SJSA1 (cell line): ENCODE results near the gene PFKFB2. TPM values are rescaled to one million over a fixed set of nuclear protein-coding genes. Genes with fewer than 3 reads are reported as not detected.
"Not testable (repeated sequence)": the region's sequence is repeated elsewhere in the genome, so short reads cannot be mapped to it uniquely, and the experiment has no call there.

ENCODE experiments used
- DNase-seq, 2 experiments: peaks; one replicate each; pipeline ENCODE4 v3.0.0-alpha.2; 2015 to 2020; ENCODE audit warnings: low spot score in 2 of 2, low read depth in 1 of 2
- H3K27ac ChIP-seq: fragments of 250-450 bp; sonication (Bioruptor Pico); 2 replicates; pipeline ENCODE4 v1.5.1; 2020; ENCODE audit warnings: mild to moderate bottlenecking, moderate library complexity
- H3K27me3 ChIP-seq: fragments of 250-450 bp; sonication (Bioruptor Pico); replicated peaks from 2 replicates; pipeline ENCODE4 v1.5.1; 2020; ENCODE audit warnings: mild to moderate bottlenecking, moderate library complexity
- H3K36me3 ChIP-seq: fragments of 250-450 bp; sonication (Bioruptor Pico); 2 replicates; pipeline ENCODE4 v1.5.1; 2020; ENCODE audit warnings: mild to moderate bottlenecking
- H3K4me1 ChIP-seq: fragments of 250-450 bp; sonication (Bioruptor Pico); replicated peaks from 2 replicates; pipeline ENCODE4 v1.6.1; 2021; ENCODE audit warnings: mild to moderate bottlenecking
- H3K4me3 ChIP-seq: fragments of 250-450 bp; sonication (Bioruptor Pico); 2 replicates; pipeline ENCODE4 v1.5.1; 2020; ENCODE audit warnings: mild to moderate bottlenecking
- H3K9me3 ChIP-seq: fragments of 250-450 bp; sonication (Bioruptor Pico); replicated peaks from 2 replicates; pipeline ENCODE4 v1.5.1; 2020; ENCODE audit warnings: mild to moderate bottlenecking
- total RNA-seq: library from RNA; depleted of rRNA; stranded (reverse); fragments of >200 nt; shearing (Covaris generic); gene quantifications from 2 replicates; pipeline ENCODE4 v1.2.3, GENCODE V29; 2014

PFKFB2 gene
- total RNA-seq, 1 experiment from 2014 or later, result 3.8 TPM

DNA sequence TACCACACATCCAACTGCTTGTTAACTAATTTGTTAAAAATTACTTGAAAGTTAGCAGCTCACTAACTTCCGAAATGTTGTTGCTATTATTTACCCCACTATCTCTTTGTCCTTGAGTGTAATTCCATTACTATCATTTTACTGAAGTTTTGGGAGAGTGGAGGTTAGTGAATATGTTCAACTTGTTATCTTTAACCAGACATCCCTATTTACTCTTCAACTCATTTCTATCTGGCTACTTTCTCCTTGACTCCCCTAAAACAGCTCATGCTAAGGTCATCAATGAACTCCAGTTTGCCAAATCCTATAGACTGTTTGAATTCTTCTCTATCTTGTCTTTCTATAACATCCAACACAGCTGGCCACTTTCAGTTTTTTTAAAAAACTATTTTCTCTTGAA, 16.2 kb upstream of the PFKFB2 start:
- peaks cover 25% of the 10 kb centered on the region for H3K4me1 ChIP-seq
- peaks cover 4% of the 10 kb centered on the region; the same call in 1 of the 2 replicates for H3K36me3 ChIP-seq
- no peaks in the 10 kb centered on the region for H3K9me3 ChIP-seq
- H3K27me3 ChIP-seq, result no peaks in the 10 kb centered on the region; the same call in 1 of the 2 replicates
- no peak overlapping the region for H3K4me3 ChIP-seq
- DNase-seq, result no peak
- H3K27ac ChIP-seq, result no peak overlapping the region

DNA sequence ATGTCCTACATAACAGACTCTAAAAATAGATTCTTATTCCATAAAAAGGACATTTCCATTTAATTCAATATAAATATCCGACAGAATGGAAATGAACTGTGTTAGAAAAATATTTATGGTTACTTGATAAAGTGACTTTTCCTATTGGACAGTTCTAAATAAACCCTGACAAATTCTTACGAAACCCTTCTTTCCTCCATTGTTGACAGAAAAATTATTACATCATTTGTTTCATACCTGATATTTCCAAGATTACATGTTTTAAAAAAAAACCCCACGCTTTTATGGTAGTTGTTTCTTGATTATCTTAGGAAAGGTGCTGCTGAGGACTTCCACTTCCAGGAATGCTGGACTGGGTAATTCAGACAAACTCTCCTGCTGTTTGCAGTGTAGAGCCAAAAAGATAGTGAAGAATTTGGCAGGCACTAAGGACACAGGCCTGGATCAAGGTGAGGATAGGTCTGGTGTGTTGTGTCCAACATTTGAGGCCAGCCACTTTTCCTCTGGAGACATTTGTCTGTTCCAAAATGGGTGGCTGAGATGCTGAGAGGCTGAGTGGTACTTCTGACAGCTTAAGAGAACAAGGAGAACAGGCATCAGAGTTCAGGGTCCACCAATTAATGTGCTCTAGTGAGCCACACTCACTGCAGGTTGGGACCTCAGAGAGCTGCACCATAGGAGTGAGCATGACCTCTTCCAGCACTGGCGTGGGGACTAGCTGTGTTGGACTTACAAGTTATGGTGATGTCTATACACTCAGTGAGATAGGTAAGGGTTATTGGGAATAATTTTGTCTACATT, 13.5 kb upstream of the PFKFB2 start:
- H3K9me3 ChIP-seq, result no peaks in the 10 kb centered on the region
- H3K4me3 ChIP-seq, result no peak overlapping the region
- no peak for DNase-seq
- H3K4me1 ChIP-seq, result peaks cover 24% of the 10 kb centered on the region
- H3K36me3 ChIP-seq, result peaks cover 6% of the 10 kb centered on the region; the same call in 1 of the 2 replicates
- peak overlapping the region; percentile 19; the same call in 1 of the 2 replicates for H3K27ac ChIP-seq
- no peaks in the 10 kb centered on the region for H3K27me3 ChIP-seq

DNA sequence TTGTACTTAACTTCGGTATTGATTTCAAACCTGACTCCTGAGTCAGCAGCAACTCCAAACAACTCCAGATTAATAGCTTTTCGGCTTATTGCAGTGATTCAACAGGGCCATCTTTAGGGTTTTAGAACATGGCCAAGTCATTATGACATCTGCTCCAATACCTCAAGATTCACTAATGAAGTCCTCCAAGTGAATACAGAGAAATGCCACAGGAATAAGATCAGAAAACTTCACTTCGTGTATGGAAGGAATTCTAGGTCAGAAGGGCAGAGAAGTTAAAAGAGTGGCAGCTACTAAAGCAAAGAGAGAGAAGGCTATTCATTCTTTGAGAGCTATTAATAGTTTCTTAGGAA, 12.9 kb upstream of the PFKFB2 start:
- peaks cover 8% of the 10 kb centered on the region for H3K36me3 ChIP-seq
- peaks cover 18% of the 10 kb centered on the region for H3K4me1 ChIP-seq
- H3K27ac ChIP-seq, result peak overlapping the region; percentile 19; the same call in 1 of the 2 replicates
- H3K4me3 ChIP-seq, result no peak overlapping the region
- H3K9me3 ChIP-seq, result no peaks in the 10 kb centered on the region
- no peaks in the 10 kb centered on the region for H3K27me3 ChIP-seq
- DNase-seq, result peak in 1 of 2 experiments; percentile 37

DNA sequence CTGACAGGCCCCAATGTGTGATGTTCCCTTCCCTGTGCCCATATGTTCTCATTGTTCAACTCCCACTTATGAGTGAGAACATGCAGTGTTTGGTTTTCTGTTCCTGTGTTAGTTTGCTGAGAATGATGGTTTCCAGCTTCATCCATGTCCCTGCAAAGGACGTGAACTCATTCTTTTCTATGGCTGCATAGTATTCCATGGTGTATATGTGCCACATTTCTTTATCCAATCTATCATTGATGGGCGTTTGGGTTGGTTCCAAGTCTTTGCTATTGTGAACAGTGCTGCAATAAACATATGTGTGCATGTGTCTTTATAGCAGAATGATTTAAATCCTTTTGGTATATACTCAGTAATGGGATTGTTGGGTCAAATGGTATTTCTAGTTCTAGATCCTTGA, 11.7 kb upstream of the PFKFB2 start:
- Histone ChIP-seq H3K4me1 (peaks cover 14% of the 10 kb centered on the region), H3K36me3 (peaks cover 18% of the 10 kb centered on the region)
- not testable (repeated sequence) for DNase-seq, H3K27ac ChIP-seq, H3K9me3 ChIP-seq, H3K4me3 ChIP-seq, H3K27me3 ChIP-seq

DNA sequence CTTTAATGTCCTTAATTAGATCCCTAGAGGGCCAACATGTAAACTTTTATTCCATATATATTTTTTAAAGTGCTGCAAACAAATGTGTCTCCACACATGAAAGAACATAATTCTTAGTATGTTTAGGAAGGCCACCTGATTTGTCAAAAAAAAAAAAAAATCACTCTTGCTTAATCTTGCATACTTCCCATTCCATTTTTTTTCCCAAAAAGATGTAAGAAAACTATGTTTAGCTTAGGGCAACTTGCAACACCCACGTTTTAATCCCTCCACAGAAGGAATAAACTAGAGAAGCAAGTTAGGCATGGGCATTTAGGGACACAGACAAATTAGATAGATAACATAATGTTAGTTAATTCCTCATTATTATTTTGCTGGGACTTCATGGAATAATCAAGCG, 7.6 kb upstream of the PFKFB2 start:
- Histone ChIP-seq H3K9me3 (no peaks in the 10 kb centered on the region), H3K4me1 (peaks cover 7% of the 10 kb centered on the region), H3K27ac (no peak overlapping the region), H3K4me3 (no peak overlapping the region), H3K36me3 (peaks cover 51% of the 10 kb centered on the region), H3K27me3 (no peaks in the 10 kb centered on the region)
- no peak for DNase-seq

DNA sequence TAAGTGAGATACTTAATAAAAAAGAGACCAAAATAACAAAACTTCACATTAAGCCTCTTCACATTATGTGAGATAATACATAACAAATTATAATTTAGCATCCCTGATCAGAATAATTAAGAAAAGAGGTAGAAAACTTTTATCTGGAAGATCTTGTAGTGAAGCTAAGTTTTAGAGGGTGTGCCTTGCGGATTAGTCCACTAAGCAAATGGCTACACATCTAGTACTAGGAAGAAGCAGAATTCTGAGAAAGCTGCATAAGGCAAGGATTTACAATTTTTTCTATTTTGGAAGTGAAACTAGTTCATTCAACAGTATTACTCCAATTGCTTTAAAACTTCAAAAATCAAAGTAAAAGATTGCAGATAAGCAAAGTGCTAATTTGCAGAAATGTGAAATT, 5.6 kb upstream of the PFKFB2 start:
- Histone ChIP-seq H3K27ac (no peak overlapping the region), H3K9me3 (no peaks in the 10 kb centered on the region), H3K4me1 (peaks cover 20% of the 10 kb centered on the region), H3K27me3 (no peaks in the 10 kb centered on the region), H3K4me3 (no peak overlapping the region), H3K36me3 (peaks cover 49% of the 10 kb centered on the region)
- no peak for DNase-seq

DNA sequence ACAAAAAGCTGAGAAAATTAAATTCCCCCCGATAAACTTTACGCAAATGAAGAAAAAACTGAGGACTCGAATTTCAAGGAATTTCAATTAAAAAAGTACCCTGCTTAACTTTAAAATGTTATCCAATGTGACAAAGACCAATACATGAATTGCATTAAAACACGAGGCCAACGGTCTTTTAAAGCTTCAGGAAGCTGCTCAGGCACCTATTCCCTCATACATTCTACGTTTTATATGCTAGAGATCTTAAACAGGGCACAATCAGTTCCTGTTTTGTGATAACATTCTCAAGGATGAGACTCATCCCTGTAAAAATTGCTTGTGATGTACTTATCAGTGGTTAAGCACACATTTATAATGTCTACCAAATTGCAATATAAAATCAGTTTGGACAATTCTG, 5.0 kb upstream of the PFKFB2 start:
- peaks cover 20% of the 10 kb centered on the region for H3K4me1 ChIP-seq
- no peak overlapping the region for H3K27ac ChIP-seq
- no peaks in the 10 kb centered on the region for H3K27me3 ChIP-seq
- H3K36me3 ChIP-seq, result peaks cover 49% of the 10 kb centered on the region
- DNase-seq, result no peak
- no peak overlapping the region for H3K4me3 ChIP-seq
- H3K9me3 ChIP-seq, result no peaks in the 10 kb centered on the region

DNA sequence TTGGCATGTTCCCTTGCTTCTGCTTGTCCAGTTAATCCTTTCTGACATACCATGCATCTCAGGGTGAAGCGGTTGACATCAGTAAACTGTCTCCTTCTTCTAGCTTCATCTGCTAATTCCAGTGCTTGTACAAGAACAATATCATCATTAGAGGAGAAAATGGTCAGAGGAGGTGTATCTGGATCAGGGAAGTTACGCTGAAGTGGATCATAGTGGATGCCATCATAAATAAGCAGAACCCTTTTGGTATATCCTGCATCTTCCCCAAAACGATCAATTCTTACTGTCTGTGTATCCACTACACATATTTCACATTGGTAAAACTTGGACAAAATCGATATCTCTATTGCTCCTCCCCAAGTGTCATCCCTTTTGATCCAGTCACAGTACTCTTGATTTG, 4.0 kb upstream of the PFKFB2 start:
- Histone ChIP-seq H3K27ac (no peak overlapping the region), H3K27me3 (no peaks in the 10 kb centered on the region), H3K4me1 (peaks cover 20% of the 10 kb centered on the region), H3K9me3 (no peaks in the 10 kb centered on the region), H3K36me3 (peaks cover 49% of the 10 kb centered on the region), H3K4me3 (no peak overlapping the region)
- no peak for DNase-seq

DNA sequence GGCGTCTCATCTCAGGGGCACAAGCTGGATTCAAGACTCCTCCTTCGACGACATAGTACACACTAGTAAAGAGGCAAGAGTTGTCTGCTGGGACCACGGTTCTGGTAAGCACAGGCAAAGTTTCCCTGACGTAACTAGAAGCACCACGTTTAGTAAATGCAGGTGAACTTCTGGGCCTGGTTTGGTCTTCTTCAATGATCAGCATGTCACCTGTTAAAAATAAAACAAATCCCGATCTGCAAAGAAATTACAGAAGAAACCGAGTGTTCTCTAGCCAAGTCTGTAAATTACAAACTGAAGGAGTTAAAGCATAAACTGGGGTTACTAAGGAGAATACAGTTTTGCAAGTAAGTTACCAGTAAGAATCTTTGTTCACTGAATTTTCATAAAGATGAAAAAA, 3.6 kb upstream of the PFKFB2 start:
- H3K27ac ChIP-seq, result no peak overlapping the region
- peaks cover 20% of the 10 kb centered on the region for H3K4me1 ChIP-seq
- no peaks in the 10 kb centered on the region for H3K9me3 ChIP-seq
- no peaks in the 10 kb centered on the region for H3K27me3 ChIP-seq
- peak overlapping the region; percentile 89 for H3K4me3 ChIP-seq
- peaks cover 49% of the 10 kb centered on the region for H3K36me3 ChIP-seq
- no peak for DNase-seq

DNA sequence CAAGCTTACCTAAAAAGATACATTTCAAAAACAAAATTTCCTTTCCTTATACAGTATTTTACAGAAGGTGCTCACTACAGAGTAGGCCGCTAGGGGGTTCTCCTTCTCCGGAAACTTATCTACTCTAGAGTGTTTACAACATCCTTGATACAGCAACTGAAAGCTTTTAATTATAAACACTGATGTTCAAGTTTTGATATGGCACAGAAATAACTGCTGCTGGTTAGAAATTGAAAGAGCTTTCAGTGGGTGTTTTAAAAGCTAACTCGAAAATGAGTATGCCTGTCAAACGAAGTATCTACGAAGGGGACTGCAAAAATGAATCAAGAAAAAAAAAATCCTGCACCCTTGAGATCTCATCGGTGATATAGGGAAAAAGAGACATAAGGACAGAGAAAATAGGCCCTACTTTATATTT, 3.1 kb upstream of the PFKFB2 start:
- H3K27ac ChIP-seq, result peak overlapping the region; percentile 79

DNA sequence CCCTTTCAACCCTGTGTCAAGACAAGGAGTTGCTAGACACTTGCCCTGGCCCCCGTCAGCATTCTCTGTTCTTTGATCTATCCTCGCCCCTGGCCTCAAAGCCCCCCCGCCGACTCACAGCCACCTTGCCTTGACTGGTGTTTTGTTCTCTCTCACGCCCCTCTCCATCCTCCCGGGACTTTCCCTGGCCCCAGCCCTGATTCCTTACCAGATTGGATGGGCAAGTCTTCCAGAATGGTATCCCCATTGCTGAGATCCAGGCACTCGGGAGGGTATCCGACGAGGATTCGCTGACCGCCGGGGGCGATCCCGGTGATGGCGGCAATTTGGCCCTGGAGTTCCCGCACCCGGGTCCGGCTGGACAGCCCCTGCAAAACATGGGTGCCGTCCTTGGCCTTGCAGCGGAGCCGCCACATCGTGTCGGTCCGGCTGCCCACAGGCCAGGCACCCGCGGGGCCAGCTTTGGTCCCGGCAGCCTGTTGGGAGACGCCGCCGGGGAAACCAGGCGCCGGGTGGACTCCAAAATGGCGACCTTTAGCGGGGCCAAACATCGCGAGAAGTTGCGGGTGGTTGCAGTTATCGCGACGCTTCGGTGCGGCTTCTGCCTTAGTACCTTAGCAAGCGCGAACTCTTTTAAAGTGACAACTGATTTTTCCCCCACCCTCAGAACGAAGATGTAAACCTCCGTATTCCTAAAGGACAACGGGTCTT, 2.4 kb upstream of the PFKFB2 start:
- H3K4me3 ChIP-seq, result peak overlapping the region; percentile 89
- peaks cover 20% of the 10 kb centered on the region for H3K4me1 ChIP-seq
- H3K27me3 ChIP-seq, result no peaks in the 10 kb centered on the region
- H3K36me3 ChIP-seq, result peaks cover 42% of the 10 kb centered on the region
- H3K27ac ChIP-seq, result peak overlapping the region; percentile 79
- DNase-seq, result peak; percentile 89 to 91
- no peaks in the 10 kb centered on the region for H3K9me3 ChIP-seq

More for the DNA sequence above, 3.1 kb upstream of the PFKFB2 start:
- H3K36me3 ChIP-seq, result peaks cover 49% of the 10 kb centered on the region
- H3K4me1 ChIP-seq, result peaks cover 20% of the 10 kb centered on the region
- H3K27me3 ChIP-seq, result no peaks in the 10 kb centered on the region
- peak overlapping the region; percentile 89 for H3K4me3 ChIP-seq
- no peaks in the 10 kb centered on the region for H3K9me3 ChIP-seq
- peak in 1 of 2 experiments; percentile 62 for DNase-seq

DNA sequence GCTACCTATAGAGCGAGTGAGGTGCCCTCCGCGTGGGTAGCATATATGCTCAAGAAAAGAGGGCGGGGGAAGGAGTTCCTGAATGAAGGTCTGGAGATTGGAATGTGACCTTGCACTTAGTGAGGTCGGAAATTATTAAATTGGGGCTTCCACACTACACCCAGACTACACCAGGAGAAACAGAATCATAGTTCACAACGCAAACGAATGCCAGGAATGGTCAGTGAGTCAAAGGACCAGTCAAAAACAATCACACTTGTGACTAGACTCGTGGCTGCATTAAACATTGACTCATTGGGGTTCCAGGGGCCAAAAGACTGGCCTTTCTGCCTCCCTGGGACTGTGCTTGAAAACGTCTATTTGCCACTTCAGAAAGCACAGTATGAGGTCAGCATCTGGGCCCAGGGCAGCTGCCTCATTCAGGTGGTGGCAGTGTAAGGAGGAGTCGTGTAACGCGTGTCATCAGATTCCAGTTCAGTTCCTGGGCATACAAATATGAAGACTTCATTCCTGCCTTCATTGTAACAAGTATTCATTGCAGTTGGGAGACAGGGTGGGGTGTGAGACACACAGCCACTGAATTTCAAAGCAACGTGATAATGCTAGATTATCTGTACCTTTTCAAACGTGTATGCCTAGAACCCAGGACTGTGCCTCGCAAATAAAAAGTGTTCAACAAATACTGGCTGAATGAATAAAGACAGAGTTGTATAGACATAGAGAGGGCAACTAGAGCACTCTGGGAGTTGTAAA, 1.7 kb upstream of the PFKFB2 start, which contains the start of gene YOD1:
TSS of gene YOD1 (minus strand) at position 18 of the 753 bp plus-strand sequence. CDS start 178 bp downstream, outside the sequence.
- Histone ChIP-seq H3K4me3 (peak within 1 kb of the TSS; percentile 89), H3K27me3 (no peaks in the 10 kb centered on the region), H3K9me3 (no peaks in the 10 kb centered on the region), H3K36me3 (peaks cover 37% of the 10 kb centered on the region), H3K4me1 (peaks cover 20% of the 10 kb centered on the region), H3K27ac (peak within 1 kb of the TSS; percentile 79)
- no peak for DNase-seq

DNA sequence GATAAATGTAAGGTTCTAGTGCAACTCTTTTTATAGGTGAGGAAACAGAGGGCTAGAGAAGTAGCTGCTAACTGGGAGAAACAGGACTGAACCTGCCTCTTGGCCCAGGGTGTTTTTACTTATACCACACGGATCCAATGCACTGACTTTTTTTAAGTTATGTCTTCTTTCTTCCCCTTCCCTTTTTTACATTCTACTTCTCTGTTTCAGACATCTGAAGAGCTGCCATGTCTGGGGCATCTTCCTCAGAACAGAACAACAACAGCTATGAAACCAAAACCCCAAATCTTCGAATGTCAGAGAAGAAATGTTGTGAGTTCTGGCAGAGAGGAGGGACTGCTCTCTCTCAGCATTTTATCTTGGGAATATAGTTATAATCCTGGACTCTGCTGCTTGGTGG, 1.4 kb downstream of the PFKFB2 start:
- H3K27me3 ChIP-seq, result no peaks in the 10 kb centered on the region
- no peak for DNase-seq
- H3K4me1 ChIP-seq, result peaks cover 17% of the 10 kb centered on the region

More for the DNA sequence above, 1.4 kb downstream of the PFKFB2 start:
- H3K9me3 ChIP-seq, result no peaks in the 10 kb centered on the region
- no peak overlapping the region for H3K4me3 ChIP-seq
- H3K36me3 ChIP-seq, result peaks cover 6% of the 10 kb centered on the region
- no peak overlapping the region for H3K27ac ChIP-seq
